HepG2 (cell line): ENCODE data around the gene UST. TPM values are rescaled to one million over a fixed set of nuclear protein-coding genes. Genes with fewer than 3 reads are reported as not detected.

ENCODE experiments used
- ARNT2 ChIP-seq: sonication (generic); formaldehyde crosslinking; IDR thresholded peaks from 2 replicates; pipeline ENCODE4 v1.8.0; 2022; ENCODE audit warnings: mild to moderate bottlenecking, low read depth, missing genetic modification reagents, moderate library complexity
- ATF4 ChIP-seq, 2 experiments: fragments of 450-650 bp in 1 of 2; sonication (generic) in 1 of 2; formaldehyde crosslinking; IDR thresholded peaks; 2 replicates each; pipeline versions ENCODE4 v1.5.0 to v1.8.0; 2020 to 2022; ENCODE audit warnings: mild to moderate bottlenecking in 1 of 2, missing genetic modification reagents in 1 of 2
- CHD4 ChIP-seq: fragments of 200-600 bp; sonication (generic); IDR thresholded peaks from 2 replicates; pipeline ENCODE4 v1.7.0; 2017; ENCODE audit warnings: mild to moderate bottlenecking, low read length, borderline replicate concordance
- HOMEZ ChIP-seq: IDR thresholded peaks from 2 replicates; pipeline ENCODE4 v1.6.1; 2016; ENCODE audit warnings: low read depth
- HOXA9 ChIP-seq: sonication (generic); formaldehyde crosslinking; IDR thresholded peaks from 2 replicates; pipeline ENCODE4 v1.8.1; 2022; ENCODE audit warnings: missing genetic modification reagents, mild to moderate bottlenecking, moderate library complexity, borderline replicate concordance
- MTF1 ChIP-seq: sonication (generic); formaldehyde crosslinking; IDR thresholded peaks from 2 replicates; pipeline ENCODE4 v1.5.0; 2020; ENCODE audit warnings: missing genetic modification reagents
- PAX8 ChIP-seq: sonication (generic); formaldehyde crosslinking; IDR thresholded peaks from 2 replicates; pipeline ENCODE4 v1.8.0; 2022; ENCODE audit warnings: mild to moderate bottlenecking, missing genetic modification reagents, borderline replicate concordance
- RBM22 ChIP-seq: fragments of 200-400 bp; formaldehyde crosslinking; optimal IDR thresholded peaks from 2 replicates; pipeline ENCODE3; 2017; ENCODE audit warnings: mild to moderate bottlenecking, low read length, moderate library complexity
- XRCC5 ChIP-seq: fragments of 200-400 bp; formaldehyde crosslinking; optimal IDR thresholded peaks from 2 replicates; pipeline ENCODE3; 2017; ENCODE audit warnings: mild to moderate bottlenecking, low read length
- ZBTB3 ChIP-seq: sonication (generic); formaldehyde crosslinking; IDR thresholded peaks from 2 replicates; pipeline ENCODE4 v1.4.0; 2020; ENCODE audit warnings: low read depth, mild to moderate bottlenecking, moderate library complexity, missing genetic modification reagents, borderline replicate concordance
- ZNF414 ChIP-seq: sonication (generic); formaldehyde crosslinking; IDR thresholded peaks from 2 replicates; pipeline ENCODE4 v1.5.0; 2020; ENCODE audit warnings: missing genetic modification reagents
- ZNF816 ChIP-seq: sonication (generic); formaldehyde crosslinking; IDR thresholded peaks from 2 replicates; pipeline ENCODE4 v1.8.0; 2022; ENCODE audit warnings: missing genetic modification reagents, mild to moderate bottlenecking, borderline replicate concordance
- ZSCAN22 ChIP-seq: sonication (generic); formaldehyde crosslinking; IDR thresholded peaks from 2 replicates; pipeline ENCODE4 v1.4.0; 2020; ENCODE audit warnings: mild to moderate bottlenecking, missing genetic modification reagents
- ZSCAN9 ChIP-seq: IDR thresholded peaks from 2 replicates; pipeline ENCODE4 v1.6.1; 2016; ENCODE audit warnings: borderline replicate concordance
- polyA plus RNA-seq, 8 experiments: library from polyadenylated mRNA; depleted of rRNA in 3 of 8; stranded (reverse) in 7 of 8; unstranded in 1 of 8; fragments of >200 nt; fragmentation: Illumina TruSeq in 4 of 8; extraction: Trizol in 4 of 8; gene quantifications; 2 replicates each; pipeline versions ENCODE4 v1.2.1 to v1.2.3, GENCODE V29; 2011 to 2016; ENCODE audit warnings: low read depth in 4 of 8, missing spikeins in 1 of 8, mixed read lengths in 1 of 8; ENCODE audit not compliant: insufficient read depth in 1 of 8
- total RNA-seq, 5 experiments: library from RNA; depleted of rRNA; stranded (reverse); fragments of >200 nt; fragmentation: Illumina TruSeq; extraction: Trizol; gene quantifications; 2 replicates each; pipeline ENCODE4 v1.2.3, GENCODE V29; 2016; ENCODE audit warnings: low read depth in 1 of 5
- TF ChIP-seq, protein P1 (sequence below): sonication (generic); formaldehyde crosslinking; IDR thresholded peaks from 2 replicates; pipeline ENCODE4 v1.8.0; 2022; ENCODE audit warnings: mild to moderate bottlenecking, missing genetic modification reagents, borderline replicate concordance
- TF ChIP-seq, protein P2 (sequence below): IDR thresholded peaks from 2 replicates; pipeline ENCODE4 v1.4.0; 2020; ENCODE audit warnings: mild to moderate bottlenecking, missing genetic modification reagents

Gene UST
- total and polyA plus RNA-seq, 2 of the 13 experiments (the other 11 are each of a cell fraction or from before 2014, with no cell fraction given): 0.27 TPM; not detected in 1

DNA sequence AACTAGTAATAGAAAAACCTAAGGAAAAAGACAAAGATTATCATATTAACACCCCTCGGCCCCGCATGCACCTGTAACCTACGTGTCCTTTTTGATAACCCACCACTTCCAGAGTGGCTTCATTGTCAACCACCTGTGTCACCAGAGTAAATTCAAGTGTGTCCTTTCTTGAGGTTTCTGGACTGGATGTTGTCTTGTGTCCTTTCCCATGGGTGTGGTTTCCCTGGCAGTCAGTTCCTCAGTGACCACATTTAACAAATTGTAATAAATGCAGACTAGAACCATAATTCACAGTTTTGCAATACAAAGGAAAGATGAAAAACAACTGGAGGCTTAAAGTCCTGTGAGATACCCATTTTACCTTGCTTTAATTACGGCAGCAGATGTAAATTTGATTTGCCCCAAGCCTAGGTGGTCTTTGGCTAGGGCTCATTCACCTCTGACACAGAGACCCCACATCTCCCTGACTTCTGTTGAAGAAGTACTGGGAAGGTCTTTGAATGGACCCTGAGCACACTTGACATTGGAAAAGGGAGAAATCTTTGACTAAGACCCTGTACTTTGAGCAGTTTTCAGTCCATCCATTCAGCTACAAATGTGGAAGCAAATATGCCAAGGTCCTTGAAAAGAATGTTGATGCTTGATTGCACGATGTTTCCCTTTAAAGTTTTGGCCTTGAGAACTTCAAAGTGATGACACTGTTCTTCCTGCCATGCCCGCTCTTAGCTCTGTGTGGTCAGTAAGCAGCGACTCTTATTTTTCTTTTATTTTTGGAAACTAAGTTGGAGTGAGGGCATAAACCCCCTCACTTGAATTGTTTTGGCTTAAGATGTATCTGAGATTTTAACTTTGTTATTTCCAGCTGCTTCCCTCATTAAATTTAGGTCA, 232.4 kb downstream of the UST start (continued):
- TF ChIP-seq ZNF414 (CRISPR knock-in tag) (no peak), HOMEZ (peak; percentile 96), HOXA9 (CRISPR knock-in tag) (no peak), ARNT2 (CRISPR knock-in tag) (no peak), ZSCAN22 (no peak), PAX8 (CRISPR knock-in tag) (no peak), ATF4 (CRISPR knock-in tag; IDR thresholded peaks at IDR 0.05) (peak in 1 of 2 experiments; percentile 93; a peak in 2 of 4 replicates), XRCC5 (no peak), ZSCAN9 (CRISPR knock-in tag) (no peak; the same call in none of the 2 replicates), CHD4 (peak; percentile 79; the same call in 1 of the 2 replicates), ZBTB3 (CRISPR knock-in tag) (no peak), ZNF816 (no peak; the same call in 1 of the 2 replicates), RBM22 (no peak), MTF1 (CRISPR knock-in tag) (no peak)
- TF ChIP-seq, protein P1, sequence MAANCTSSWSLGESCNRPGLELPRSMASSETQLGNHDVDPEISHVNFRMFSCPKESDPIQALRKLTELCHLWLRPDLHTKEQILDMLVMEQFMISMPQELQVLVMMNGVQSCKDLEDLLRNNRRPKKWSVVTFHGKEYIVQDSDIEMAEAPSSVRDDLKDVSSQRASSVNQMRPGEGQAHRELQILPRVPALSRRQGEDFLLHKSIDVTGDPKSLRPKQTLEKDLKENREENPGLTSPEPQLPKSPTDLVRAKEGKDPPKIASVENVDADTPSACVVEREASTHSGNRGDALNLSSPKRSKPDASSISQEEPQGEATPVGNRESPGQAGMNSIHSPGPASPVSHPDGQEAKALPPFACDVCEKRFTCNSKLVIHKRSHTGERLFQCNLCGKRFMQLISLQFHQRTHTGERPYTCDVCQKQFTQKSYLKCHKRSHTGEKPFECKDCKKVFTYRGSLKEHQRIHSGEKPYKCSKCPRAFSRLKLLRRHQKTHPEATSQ (CRISPR knock-in tag): peak; percentile 40; the same call in 1 of the 2 replicates
- TF ChIP-seq, protein P2, sequence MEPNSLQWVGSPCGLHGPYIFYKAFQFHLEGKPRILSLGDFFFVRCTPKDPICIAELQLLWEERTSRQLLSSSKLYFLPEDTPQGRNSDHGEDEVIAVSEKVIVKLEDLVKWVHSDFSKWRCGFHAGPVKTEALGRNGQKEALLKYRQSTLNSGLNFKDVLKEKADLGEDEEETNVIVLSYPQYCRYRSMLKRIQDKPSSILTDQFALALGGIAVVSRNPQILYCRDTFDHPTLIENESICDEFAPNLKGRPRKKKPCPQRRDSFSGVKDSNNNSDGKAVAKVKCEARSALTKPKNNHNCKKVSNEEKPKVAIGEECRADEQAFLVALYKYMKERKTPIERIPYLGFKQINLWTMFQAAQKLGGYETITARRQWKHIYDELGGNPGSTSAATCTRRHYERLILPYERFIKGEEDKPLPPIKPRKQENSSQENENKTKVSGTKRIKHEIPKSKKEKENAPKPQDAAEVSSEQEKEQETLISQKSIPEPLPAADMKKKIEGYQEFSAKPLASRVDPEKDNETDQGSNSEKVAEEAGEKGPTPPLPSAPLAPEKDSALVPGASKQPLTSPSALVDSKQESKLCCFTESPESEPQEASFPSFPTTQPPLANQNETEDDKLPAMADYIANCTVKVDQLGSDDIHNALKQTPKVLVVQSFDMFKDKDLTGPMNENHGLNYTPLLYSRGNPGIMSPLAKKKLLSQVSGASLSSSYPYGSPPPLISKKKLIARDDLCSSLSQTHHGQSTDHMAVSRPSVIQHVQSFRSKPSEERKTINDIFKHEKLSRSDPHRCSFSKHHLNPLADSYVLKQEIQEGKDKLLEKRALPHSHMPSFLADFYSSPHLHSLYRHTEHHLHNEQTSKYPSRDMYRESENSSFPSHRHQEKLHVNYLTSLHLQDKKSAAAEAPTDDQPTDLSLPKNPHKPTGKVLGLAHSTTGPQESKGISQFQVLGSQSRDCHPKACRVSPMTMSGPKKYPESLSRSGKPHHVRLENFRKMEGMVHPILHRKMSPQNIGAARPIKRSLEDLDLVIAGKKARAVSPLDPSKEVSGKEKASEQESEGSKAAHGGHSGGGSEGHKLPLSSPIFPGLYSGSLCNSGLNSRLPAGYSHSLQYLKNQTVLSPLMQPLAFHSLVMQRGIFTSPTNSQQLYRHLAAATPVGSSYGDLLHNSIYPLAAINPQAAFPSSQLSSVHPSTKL (CRISPR knock-in tag): peak; percentile 99
